ENCODE measurements around the gene XRCC1. TPM values are rescaled to one million over a fixed set of nuclear protein-coding genes. Genes with fewer than 3 reads are reported as not detected.
A peak's percentile ranks its signal among the peaks of the same experiment; 100 is the strongest.

The XRCC1 gene
- total and polyA plus RNA-seq, 9 of the 15 experiments (the other 6 are each of a cell fraction or from before 2014, with no cell fraction given), result 1.5 to 36.9 (median 24.9) TPM

DNA sequence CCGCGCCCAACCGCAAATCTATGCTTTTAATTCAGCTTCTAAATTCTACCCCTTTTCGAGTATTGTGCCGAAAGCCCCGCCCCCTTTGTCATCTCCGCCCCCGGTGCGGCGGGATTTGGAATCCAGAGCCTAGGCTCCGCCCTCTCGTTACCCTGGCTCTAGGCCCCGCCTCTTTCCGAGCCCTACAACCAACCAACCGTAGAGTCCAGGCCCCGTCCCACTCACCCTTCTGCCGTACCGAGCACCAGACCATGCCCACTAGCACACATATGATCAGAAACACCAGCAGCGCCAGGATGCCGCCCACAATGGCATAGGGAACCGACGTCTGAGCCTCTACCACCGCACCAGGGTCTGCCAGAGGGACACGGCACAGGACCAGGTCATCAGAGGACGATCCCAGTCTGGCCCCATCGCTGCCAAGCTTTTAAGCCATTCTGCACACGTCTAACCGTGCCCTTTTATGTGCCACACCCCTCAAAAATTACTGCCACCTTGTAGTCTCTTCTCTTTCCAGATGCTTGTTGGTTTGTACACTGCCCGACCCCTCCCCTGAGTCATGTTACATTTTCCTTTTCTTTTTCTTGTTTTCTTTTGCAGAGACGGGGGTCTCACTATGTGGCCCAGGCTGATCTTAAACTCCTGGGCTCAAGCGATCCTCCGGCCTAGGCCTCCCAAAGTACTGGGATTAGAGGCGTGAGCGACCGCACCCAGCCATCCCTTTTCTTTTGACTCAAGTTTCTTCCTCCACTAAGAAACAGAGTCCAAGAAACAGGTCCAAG is 48.8 kb upstream of the XRCC1 start (continued):
- TF ChIP-seq HNRNPK (IDR thresholded peaks at IDR 0.05; ENCODE audit: low read depth, low read length, poor library complexity, severe bottlenecking) (no peak), CREM (IDR thresholded peaks at IDR 0.05; ENCODE audit: low read depth) (no peak), RBM34 (IDR thresholded peaks at IDR 0.05; ENCODE audit: borderline replicate concordance, insufficient read depth, low read length) (no peak), ZNF444 (CRISPR knock-in tag; IDR thresholded peaks at IDR 0.05) (no peak), GABPB1 (CRISPR knock-in tag; IDR thresholded peaks at IDR 0.05) (no peak), FOXA3 (CRISPR knock-in tag; conservative IDR thresholded peaks at IDR 0.05 in 1 of 2, IDR thresholded peaks at IDR 0.05 in 1 of 2) (no peak), RBFOX2 (IDR thresholded peaks at IDR 0.05; ENCODE audit: low read depth, low read length) (peak; percentile 32; the same call in 1 of the 2 replicates), CBFA2T2 (conservative IDR thresholded peaks at IDR 0.05) (no peak), NFE2L1 (tag; IDR thresholded peaks at IDR 0.05; ENCODE audit: borderline replicate concordance, low read depth) (no peak), ZKSCAN8 (CRISPR knock-in tag; IDR thresholded peaks at IDR 0.05) (no peak), SMARCA5 (IDR thresholded peaks at IDR 0.05) (0 out of 2 replicates have a peak, but pooled peaks have one; percentile 55), NCOA4 (IDR thresholded peaks at IDR 0.05; ENCODE audit: partially characterized antibody) (no peak), SNAPC5 (CRISPR knock-in tag; IDR thresholded peaks at IDR 0.05) (no peak), LARP7 (IDR thresholded peaks at IDR 0.05) (peak; percentile 65; the same call in 1 of the 2 replicates), ARNT (IDR thresholded peaks at IDR 0.05) (0 out of 4 replicates have a peak, but pooled peaks of 1 of the 2 experiments have one; percentile 19), HMGN3 (IDR thresholded peaks at IDR 0.05; ENCODE audit: borderline replicate concordance, extremely low read depth, insufficient read length, low read depth, low read length) (peak; percentile 18), E2F8 (IDR thresholded peaks at IDR 0.05; ENCODE audit: low read depth, partially characterized antibody) (no peak), POLR2A (conservative IDR thresholded peaks at IDR 0.05) (0 out of 2 replicates have a peak, but pooled peaks have one; percentile 19), FOXJ2 (tag; IDR thresholded peaks at IDR 0.05) (no peak), PHB (CRISPR knock-in tag; IDR thresholded peaks at IDR 0.05) (0 out of 2 replicates have a peak, but pooled peaks have one; percentile 3), PHTF2 (CRISPR knock-in tag; IDR thresholded peaks at IDR 0.05) (no peak), ETV5 (CRISPR knock-in tag; IDR thresholded peaks at IDR 0.05; ENCODE audit: low read depth) (0 out of 2 replicates have a peak, but pooled peaks have one; percentile 31)
- TF ChIP-seq, protein P1, sequence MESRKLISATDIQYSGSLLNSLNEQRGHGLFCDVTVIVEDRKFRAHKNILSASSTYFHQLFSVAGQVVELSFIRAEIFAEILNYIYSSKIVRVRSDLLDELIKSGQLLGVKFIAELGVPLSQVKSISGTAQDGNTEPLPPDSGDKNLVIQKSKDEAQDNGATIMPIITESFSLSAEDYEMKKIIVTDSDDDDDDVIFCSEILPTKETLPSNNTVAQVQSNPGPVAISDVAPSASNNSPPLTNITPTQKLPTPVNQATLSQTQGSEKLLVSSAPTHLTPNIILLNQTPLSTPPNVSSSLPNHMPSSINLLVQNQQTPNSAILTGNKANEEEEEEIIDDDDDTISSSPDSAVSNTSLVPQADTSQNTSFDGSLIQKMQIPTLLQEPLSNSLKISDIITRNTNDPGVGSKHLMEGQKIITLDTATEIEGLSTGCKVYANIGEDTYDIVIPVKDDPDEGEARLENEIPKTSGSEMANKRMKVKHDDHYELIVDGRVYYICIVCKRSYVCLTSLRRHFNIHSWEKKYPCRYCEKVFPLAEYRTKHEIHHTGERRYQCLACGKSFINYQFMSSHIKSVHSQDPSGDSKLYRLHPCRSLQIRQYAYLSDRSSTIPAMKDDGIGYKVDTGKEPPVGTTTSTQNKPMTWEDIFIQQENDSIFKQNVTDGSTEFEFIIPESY (CRISPR knock-in tag; IDR thresholded peaks at IDR 0.05), result no peak
